ENCODE data around the gene ATG9B.

ATG9B gene

DNA sequence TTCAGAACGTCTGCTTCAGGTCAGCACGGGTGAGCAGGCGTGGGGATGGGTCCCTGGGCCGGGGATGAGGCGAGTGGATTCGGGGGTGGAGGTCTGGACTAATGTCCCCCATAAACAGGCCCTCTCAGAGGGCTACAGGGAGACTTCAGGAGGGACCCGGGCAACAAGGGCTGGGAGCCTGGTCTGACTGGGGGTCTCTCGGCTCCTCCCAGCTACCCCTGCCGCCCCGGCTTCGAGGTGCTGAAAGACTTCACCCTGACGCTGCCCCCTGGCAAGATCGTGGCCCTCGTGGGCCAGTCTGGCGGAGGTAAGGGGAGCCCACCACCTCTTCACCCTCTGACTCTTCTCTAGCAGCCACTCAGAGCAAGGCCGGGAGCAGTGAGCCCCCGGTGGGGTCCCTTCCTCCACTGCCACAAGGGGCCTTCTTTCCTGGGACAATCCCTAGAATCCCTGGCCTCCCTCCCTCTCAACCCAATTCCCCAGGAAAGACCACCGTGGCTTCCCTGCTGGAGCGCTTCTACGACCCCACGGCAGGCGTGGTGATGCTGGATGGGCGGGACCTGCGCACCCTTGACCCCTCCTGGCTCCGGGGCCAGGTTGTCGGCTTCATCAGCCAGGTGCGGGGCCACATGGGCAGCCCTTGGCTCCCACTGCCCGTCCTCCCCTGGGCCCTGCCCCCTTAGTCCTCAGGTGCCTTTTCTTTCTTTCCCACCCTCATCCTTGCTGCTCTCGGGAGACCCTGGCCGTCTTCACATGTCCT, 16.5 kb upstream of the ATG9B start:
- DNase-seq (ENCODE audit: low read depth in 1 of 2, low spot score in 1 of 2), result no peak
- H3K4me3 ChIP-seq (replicated peaks; ENCODE audit: insufficient read depth, low read length), result no peak overlapping the region
- TF ChIP-seq, protein P1, sequence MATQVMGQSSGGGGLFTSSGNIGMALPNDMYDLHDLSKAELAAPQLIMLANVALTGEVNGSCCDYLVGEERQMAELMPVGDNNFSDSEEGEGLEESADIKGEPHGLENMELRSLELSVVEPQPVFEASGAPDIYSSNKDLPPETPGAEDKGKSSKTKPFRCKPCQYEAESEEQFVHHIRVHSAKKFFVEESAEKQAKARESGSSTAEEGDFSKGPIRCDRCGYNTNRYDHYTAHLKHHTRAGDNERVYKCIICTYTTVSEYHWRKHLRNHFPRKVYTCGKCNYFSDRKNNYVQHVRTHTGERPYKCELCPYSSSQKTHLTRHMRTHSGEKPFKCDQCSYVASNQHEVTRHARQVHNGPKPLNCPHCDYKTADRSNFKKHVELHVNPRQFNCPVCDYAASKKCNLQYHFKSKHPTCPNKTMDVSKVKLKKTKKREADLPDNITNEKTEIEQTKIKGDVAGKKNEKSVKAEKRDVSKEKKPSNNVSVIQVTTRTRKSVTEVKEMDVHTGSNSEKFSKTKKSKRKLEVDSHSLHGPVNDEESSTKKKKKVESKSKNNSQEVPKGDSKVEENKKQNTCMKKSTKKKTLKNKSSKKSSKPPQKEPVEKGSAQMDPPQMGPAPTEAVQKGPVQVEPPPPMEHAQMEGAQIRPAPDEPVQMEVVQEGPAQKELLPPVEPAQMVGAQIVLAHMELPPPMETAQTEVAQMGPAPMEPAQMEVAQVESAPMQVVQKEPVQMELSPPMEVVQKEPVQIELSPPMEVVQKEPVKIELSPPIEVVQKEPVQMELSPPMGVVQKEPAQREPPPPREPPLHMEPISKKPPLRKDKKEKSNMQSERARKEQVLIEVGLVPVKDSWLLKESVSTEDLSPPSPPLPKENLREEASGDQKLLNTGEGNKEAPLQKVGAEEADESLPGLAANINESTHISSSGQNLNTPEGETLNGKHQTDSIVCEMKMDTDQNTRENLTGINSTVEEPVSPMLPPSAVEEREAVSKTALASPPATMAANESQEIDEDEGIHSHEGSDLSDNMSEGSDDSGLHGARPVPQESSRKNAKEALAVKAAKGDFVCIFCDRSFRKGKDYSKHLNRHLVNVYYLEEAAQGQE (IDR thresholded peaks at IDR 0.05; ENCODE audit: insufficient replicate concordance, low read depth), result no peak
- TF ChIP-seq SPI1 (IDR thresholded peaks at IDR 0.05; ENCODE audit: borderline replicate concordance, low read depth), result no peak
- no peak for TF ChIP-seq GABPA (IDR thresholded peaks at IDR 0.05; ENCODE audit: low read depth)
- TF ChIP-seq POLR2AphosphoS5 (IDR thresholded peaks at IDR 0.05; ENCODE audit: low read depth), result no peak
- TF ChIP-seq, protein P2, sequence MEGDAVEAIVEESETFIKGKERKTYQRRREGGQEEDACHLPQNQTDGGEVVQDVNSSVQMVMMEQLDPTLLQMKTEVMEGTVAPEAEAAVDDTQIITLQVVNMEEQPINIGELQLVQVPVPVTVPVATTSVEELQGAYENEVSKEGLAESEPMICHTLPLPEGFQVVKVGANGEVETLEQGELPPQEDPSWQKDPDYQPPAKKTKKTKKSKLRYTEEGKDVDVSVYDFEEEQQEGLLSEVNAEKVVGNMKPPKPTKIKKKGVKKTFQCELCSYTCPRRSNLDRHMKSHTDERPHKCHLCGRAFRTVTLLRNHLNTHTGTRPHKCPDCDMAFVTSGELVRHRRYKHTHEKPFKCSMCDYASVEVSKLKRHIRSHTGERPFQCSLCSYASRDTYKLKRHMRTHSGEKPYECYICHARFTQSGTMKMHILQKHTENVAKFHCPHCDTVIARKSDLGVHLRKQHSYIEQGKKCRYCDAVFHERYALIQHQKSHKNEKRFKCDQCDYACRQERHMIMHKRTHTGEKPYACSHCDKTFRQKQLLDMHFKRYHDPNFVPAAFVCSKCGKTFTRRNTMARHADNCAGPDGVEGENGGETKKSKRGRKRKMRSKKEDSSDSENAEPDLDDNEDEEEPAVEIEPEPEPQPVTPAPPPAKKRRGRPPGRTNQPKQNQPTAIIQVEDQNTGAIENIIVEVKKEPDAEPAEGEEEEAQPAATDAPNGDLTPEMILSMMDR (IDR thresholded peaks at IDR 0.05; ENCODE audit: insufficient read depth, low read length), result no peak
- H3K27me3 ChIP-seq (ENCODE audit: insufficient read depth, poor library complexity, severe bottlenecking), result no peaks in the 10 kb centered on the region
- no peak overlapping the region for H3K27ac ChIP-seq (replicated peaks)

DNA sequence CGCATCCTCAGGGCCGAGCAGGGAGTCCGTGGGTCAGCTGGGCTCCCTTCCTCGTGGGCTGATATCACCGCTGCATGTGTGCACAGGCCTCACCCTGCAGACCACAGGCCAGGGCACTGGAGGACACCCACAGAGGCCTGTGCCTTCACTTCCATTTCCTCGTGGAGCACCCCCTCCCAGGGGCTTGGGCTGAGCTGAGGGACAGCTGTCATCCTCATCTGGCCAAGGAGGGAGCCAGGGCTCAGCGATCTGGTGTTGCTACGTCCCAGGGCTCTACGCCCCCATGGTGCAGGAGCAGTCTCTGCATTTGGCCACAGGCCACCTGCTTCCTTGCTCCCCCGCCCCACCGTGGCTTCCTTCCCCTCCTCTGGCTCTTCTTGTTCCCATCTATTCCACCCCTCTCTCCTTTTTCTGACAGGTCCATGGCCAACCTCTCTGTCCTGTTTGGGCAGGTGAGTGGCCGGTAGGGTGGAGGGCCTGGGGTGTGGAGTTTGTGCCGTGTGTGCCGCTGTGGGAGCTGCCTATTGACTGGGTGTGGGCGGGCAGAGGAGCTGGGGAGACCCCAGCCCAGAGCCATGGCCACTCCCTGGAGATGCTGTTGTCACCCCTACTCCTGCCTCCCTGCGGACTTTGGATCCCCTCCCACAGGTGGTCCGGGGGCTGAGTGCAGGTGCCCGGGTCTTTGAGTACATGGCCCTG, 15.7 kb upstream of the ATG9B start:
- DNase-seq (ENCODE audit: low read depth in 1 of 2, low spot score in 1 of 2), result no peak
- no peak overlapping the region for H3K27ac ChIP-seq (replicated peaks)
- 0 out of 2 replicates have a peak, but pooled peaks have one; percentile 11 for TF ChIP-seq POLR2AphosphoS5 (IDR thresholded peaks at IDR 0.05; ENCODE audit: low read depth)
- no peak for TF ChIP-seq GABPA (IDR thresholded peaks at IDR 0.05; ENCODE audit: low read depth)
- TF ChIP-seq, protein P2 (IDR thresholded peaks at IDR 0.05; ENCODE audit: insufficient read depth, low read length), result no peak
- TF ChIP-seq, protein P1 (IDR thresholded peaks at IDR 0.05; ENCODE audit: insufficient replicate concordance, low read depth), result no peak
- no peak for TF ChIP-seq SPI1 (IDR thresholded peaks at IDR 0.05; ENCODE audit: borderline replicate concordance, low read depth)
- no peaks in the 10 kb centered on the region for H3K27me3 ChIP-seq (ENCODE audit: insufficient read depth, poor library complexity, severe bottlenecking)
- no peak overlapping the region for H3K4me3 ChIP-seq (replicated peaks; ENCODE audit: insufficient read depth, low read length)

GRCh38 chr7:151038951-151039849, 14.9 kb upstream of the ATG9B start:
- DNase-seq (ENCODE audit: low read depth in 1 of 2, low spot score in 1 of 2), result peak; percentile 67 to 95
- H3K4me3 ChIP-seq (replicated peaks; ENCODE audit: insufficient read depth, low read length), result no peak overlapping the region
- H3K27me3 ChIP-seq (ENCODE audit: insufficient read depth, poor library complexity, severe bottlenecking), result no peaks in the 10 kb centered on the region
- H3K27ac ChIP-seq (replicated peaks), result no peak overlapping the region
- TF ChIP-seq, protein P1 (IDR thresholded peaks at IDR 0.05; ENCODE audit: insufficient replicate concordance, low read depth), result no peak
- TF ChIP-seq, protein P2 (IDR thresholded peaks at IDR 0.05; ENCODE audit: insufficient read depth, low read length), result no peak
- peak; percentile 42; the same call in 1 of the 2 replicates for TF ChIP-seq POLR2AphosphoS5 (IDR thresholded peaks at IDR 0.05; ENCODE audit: low read depth)

Measured in HL-60 (cell line).